Measurements from ENCODE around the gene KCNK18. TPM values are rescaled to one million over a fixed set of nuclear protein-coding genes. Genes with fewer than 3 reads are reported as not detected.
A peak's percentile ranks its signal among the peaks of the same experiment; 100 is the strongest.

Gene KCNK18
- total RNA-seq, 6 donors from 2014 or later: not detected

DNA sequence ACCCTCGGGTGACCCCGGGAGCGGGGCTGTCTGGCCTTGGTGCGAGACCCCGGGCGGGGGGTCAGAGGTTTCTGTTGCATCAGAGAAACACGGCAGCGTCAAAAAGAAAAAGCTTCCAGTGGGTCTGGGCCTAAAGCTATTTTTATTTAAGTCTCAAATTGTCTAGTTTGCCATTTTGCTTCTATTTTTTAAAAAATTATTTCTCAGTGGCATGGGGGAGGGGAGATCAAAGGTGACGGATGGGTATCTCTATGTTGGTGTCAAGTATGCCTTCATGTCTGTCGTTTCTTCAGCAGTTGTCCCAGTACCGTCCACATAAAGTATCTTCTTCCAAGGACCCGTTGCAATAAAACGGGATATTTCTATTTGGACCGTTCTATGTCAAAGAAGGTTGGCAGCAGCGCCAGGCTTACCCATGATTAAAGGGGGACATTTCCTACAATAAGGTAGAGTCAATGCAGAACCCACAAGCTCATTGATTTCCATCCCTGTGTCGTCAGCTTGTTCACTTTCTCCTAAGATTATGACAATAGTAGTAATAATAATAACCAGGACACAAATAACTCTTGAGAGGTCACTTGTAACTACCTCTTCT, 33.2 kb upstream of the KCNK18 start:
- WGBS, 2 donors: 16 to 18% methylated on average over 13 to 16 of the region's 16 CpGs
- H3K36me3 ChIP-seq: no peaks in the 10 kb centered on the region
- H3K4me1 ChIP-seq: peaks cover 32 to 56% (median 44%) of the 10 kb centered on the region in 4 donors
- no peak for TF ChIP-seq EP300 (IDR thresholded peaks at IDR 0.05)
- no peak for TF ChIP-seq POLR2A (IDR thresholded peaks at IDR 0.05)
- TF ChIP-seq, protein P1, sequence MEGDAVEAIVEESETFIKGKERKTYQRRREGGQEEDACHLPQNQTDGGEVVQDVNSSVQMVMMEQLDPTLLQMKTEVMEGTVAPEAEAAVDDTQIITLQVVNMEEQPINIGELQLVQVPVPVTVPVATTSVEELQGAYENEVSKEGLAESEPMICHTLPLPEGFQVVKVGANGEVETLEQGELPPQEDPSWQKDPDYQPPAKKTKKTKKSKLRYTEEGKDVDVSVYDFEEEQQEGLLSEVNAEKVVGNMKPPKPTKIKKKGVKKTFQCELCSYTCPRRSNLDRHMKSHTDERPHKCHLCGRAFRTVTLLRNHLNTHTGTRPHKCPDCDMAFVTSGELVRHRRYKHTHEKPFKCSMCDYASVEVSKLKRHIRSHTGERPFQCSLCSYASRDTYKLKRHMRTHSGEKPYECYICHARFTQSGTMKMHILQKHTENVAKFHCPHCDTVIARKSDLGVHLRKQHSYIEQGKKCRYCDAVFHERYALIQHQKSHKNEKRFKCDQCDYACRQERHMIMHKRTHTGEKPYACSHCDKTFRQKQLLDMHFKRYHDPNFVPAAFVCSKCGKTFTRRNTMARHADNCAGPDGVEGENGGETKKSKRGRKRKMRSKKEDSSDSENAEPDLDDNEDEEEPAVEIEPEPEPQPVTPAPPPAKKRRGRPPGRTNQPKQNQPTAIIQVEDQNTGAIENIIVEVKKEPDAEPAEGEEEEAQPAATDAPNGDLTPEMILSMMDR (IDR thresholded peaks at IDR 0.05): no peak
- TF ChIP-seq POLR2AphosphoS5 (IDR thresholded peaks at IDR 0.05): no peak
- no peaks in the 10 kb centered on the region for H3K9me3 ChIP-seq
- H3K4me3 ChIP-seq: no peak overlapping the region
- DNase-seq (no peak), ATAC-seq (ENCODE audit: low FRiP score in 2 of 2) (no peak)
- H3K27me3 ChIP-seq: peaks cover 0 to 84% (median 50%) of the 10 kb centered on the region in 4 donors
- no peak overlapping the region for H3K27ac ChIP-seq

DNA sequence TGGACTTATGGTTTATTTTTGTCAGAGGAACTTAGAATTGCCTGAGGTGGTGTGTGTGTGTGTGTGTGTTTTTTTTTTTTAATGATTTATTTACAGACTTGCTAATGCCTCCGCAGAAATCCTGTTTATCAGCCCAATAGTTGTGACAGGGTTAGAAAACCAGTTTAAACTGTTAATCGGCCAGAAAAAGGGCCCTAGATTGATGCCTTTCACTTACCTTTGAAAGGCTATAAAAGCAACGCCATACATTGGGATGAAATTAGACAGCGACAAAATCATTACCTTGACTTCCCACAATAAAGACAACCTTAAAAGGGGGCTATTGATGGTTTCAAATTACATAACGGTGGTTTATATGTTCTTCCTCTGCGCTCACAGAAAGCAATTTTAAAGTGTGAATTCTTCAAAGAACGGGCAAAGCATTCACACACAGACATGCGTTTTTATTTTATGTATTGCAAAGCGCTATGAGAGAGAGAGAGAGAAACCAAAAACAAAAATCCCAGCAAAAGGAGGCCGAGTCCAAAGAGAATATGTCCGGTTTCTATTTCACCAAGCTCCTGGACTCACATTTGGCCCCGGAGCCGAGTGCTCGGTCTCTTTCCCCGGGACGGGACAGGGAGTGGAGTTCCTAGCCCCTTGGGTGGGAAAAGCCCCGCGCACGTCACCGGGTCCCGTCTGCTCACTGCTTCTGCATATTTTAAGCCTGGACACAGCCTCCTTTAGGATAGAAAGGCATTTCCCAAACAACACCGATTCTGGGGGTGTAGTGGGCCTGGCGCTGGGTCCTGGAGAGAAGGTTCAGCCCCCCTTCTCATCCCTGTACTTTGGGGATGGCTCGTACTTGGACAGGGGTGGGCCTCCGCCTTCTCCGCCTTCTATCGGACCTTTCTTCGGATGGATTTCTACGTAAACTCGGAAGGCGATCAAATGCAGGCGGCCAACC, 32.4 kb upstream of the KCNK18 start:
- peak in 1 of 2 donors; percentile 29 for DNase-seq
- WGBS, 2 donors: 6 to 9% methylated on average over 26 to 32 of the region's 32 CpGs
- H3K27me3 ChIP-seq: peaks cover 0 to 90% (median 49%) of the 10 kb centered on the region in 4 donors
- no peak overlapping the region for H3K27ac ChIP-seq
- no peaks in the 10 kb centered on the region for H3K36me3 ChIP-seq
- no peaks in the 10 kb centered on the region for H3K9me3 ChIP-seq
- H3K4me1 ChIP-seq: peaks cover 32 to 56% (median 44%) of the 10 kb centered on the region in 4 donors
- H3K4me3 ChIP-seq: peak overlapping the region in 2 of 4 donors; percentile 32 to 34
- no peak for TF ChIP-seq EP300 (IDR thresholded peaks at IDR 0.05)
- no peak for TF ChIP-seq POLR2A (IDR thresholded peaks at IDR 0.05)
- TF ChIP-seq POLR2AphosphoS5 (IDR thresholded peaks at IDR 0.05): no peak
- TF ChIP-seq, protein P1 (IDR thresholded peaks at IDR 0.05): no peak
- peak in 1 of 2 donors; percentile 16 for ATAC-seq (ENCODE audit: low FRiP score in 2 of 2)

DNA sequence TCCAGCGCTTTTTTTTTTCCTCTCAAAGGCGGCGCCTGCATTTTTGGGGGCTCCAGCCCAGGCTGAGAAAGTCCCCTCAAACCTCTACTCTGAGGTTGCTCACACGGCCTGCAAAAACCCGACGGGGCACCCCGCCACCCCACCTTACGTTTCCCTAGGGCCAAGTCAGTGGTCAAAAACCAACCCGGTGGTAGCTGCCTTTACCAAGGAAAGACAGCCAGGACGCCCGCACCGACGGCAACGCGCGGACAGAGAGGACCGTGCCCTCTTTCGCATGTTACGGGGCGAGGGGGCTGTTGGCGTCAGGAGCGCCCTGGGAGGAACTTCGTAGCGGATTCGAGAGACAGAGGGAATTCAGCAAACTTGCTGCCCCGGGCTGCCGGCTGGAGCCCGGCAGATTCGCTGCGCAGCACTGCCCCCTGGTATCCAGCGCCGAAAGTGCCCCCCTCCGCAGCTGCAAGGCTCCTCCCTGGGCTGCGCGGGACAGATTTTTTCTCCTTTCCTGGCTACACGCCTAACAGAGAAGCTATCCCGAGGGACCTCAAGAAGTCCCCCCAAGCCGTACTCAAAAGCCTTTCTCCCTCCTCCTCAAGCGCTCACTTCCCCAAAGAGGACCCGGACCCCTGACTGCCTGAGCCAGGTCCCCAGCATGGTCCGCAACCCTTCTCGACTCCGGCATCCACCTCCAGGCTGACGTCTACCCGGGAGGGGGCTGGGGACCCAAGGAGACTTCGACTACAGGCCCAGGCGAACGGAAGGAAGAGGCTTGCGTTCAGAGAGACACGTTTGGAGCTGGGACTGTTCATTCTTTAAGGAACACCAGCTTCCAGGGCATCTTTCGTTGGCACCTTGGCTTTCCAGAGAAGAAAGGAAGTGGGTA, 31.5 kb upstream of the KCNK18 start:
- TF ChIP-seq EP300 (IDR thresholded peaks at IDR 0.05): no peak
- TF ChIP-seq, protein P1 (IDR thresholded peaks at IDR 0.05): peak in 4 of 6 experiments; percentile 32 to 56 (median 44)
- WGBS, 2 donors: 2 to 6% methylated on average over 10 to 50 of the region's 51 CpGs
- Histone ChIP-seq H3K27ac (no peak overlapping the region), H3K4me1 (peaks cover 32 to 56% (median 44%) of the 10 kb centered on the region in 4 donors), H3K27me3 (peaks cover 0 to 87% (median 46%) of the 10 kb centered on the region in 4 donors), H3K9me3 (no peaks in the 10 kb centered on the region), H3K36me3 (no peaks in the 10 kb centered on the region), H3K4me3 (peak overlapping the region in 2 of 4 donors; percentile 32 to 34)
- peak; percentile 65 to 69 for ATAC-seq (ENCODE audit: low FRiP score in 2 of 2)
- peak; percentile 40 to 88 for DNase-seq

DNA sequence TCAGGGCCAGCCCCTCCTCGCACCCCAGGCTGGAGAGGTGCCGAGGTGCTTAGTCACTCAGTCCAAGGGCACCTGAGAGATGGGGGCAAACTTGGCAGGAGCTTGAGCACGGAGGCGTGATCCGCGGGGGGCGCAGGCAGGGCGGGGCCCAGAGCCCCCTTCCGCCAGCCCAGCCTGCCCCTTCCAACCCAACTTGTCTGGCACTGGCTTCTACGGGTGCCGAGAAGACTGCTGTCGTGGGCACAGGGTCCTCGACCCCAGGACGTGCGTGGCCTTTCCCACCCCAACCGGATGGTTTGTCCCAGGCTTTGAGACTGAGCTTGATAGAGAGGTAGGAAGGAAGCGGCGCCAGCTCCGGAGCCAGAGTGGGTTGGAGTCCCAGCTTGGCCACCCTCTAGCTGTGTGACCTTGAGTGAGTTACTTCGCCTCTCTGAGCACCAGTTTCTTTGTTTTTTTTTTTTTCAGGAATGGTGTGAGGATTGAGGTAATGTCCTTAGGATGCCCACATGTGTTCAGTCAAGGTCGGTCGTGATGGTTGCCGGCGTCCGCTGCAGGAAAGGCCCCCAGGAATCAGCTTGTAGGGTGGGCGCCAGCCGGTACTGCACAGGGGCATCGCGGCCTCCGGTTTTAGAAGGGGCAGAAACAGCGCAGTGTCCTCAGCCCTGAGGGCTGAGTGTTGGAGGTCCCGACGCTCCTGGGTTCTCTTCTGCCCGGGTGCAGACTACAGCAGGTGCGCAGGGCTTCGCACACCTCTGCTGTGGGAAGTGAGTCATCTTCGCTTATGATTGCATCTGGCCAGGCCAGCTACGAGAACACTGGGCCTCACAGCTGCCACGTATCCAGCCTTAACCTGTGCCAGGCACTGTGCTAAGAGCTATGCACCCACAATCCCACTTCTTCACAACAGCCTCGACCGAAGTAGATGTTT, 30.6 kb upstream of the KCNK18 start:
- peaks cover 0 to 81% (median 46%) of the 10 kb centered on the region in 4 donors for H3K27me3 ChIP-seq
- TF ChIP-seq POLR2AphosphoS5 (IDR thresholded peaks at IDR 0.05) (no peak), POLR2A (IDR thresholded peaks at IDR 0.05) (no peak), EP300 (IDR thresholded peaks at IDR 0.05) (no peak)
- TF ChIP-seq, protein P1 (IDR thresholded peaks at IDR 0.05): no peak
- no peak overlapping the region for H3K27ac ChIP-seq
- no peak for ATAC-seq (ENCODE audit: low FRiP score in 2 of 2)
- peak in 1 of 2 donors; percentile 48 for DNase-seq
- H3K4me1 ChIP-seq: peaks cover 32 to 56% (median 44%) of the 10 kb centered on the region in 4 donors
- no peaks in the 10 kb centered on the region for H3K9me3 ChIP-seq
- WGBS, 2 donors: 11 to 16% methylated on average over 22 to 40 of the region's 41 CpGs
- H3K4me3 ChIP-seq: no peak overlapping the region
- H3K36me3 ChIP-seq: no peaks in the 10 kb centered on the region

All from upper lobe of left lung (tissue), 6 donors.